Stimulated activated CD4-positive, alpha-beta T cell treated with anti-CD3 and anti-CD28 coated beads, Interleukin-1b, Interleukin-23, amount 100 ng/mL, for 24 hours (primary cell): ENCODE measurements around the gene PRM3.

Source experiments
- DNase-seq, 4 experiments: peaks; one replicate each; pipeline ENCODE4 v3.0.0-alpha.2; 2020; ENCODE audit warnings: low read depth in 4 of 4, low spot score in 1 of 4

Gene PRM3

DNA sequence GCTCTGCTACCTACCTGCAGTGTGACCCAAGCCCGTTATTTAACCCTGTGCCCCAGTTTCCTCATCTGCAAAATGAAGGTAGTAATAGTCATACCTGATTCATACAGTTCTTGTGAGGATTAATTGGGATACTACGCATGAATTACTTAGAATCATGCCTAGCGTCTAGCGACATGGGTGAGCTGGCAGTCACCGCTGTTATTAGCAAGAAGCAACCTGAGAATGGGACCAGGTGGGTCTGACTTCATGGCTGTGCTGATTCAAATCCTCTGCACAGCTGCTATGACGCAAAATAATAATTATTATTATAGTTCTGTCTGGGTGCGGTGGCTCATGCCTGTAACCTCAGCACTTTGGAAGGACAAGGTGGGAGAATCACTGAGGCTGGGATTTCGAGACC is 25.3 kb downstream of the PRM3 start:
- DNase-seq: no peak

DNA sequence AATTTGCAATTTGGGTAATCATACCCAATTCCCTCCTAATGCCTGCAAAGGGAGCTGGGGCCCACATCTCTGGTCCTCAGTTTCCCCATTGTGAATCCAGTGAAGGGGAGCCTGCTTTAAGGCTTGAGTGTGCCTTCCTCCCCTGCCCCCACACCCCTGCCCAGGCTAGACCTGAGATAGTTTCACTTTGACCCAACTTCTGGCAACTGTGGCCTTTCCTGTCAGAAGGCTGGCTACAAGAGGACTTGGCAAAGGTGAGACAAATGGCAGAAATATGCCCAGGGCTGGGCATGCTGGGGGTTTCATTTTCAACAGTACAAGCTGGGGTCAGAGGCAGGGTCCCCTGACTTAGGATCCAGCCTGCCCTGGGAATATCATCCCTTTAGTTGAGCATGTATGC is 27.4 kb downstream of the PRM3 start:
- no peak for DNase-seq

DNA sequence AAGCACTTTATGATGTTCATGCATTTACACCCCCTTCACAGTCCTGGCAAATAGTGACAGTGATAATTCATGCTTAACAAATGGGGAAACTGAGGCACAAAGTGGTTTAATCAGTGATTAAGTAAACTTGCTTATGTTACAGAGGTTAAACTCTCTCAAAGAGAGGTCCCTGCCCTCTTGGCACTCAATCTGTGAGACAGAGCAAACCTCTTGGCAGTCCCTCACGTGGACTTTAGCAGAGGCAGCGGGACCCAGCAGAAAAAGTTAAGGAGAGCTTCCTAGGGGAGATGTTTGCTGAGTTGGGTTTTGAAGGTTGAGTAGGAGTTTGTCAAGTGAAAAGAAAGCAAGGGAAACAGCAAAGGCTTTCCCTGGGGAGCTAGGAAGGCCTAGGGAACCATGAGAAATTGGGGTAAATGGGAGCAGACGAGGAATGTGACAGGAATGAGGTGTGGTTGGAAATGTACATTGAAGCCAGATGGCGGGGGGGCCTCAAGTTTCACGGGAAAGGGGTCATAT is 28.1 kb downstream of the PRM3 start:
- no peak for DNase-seq

DNA sequence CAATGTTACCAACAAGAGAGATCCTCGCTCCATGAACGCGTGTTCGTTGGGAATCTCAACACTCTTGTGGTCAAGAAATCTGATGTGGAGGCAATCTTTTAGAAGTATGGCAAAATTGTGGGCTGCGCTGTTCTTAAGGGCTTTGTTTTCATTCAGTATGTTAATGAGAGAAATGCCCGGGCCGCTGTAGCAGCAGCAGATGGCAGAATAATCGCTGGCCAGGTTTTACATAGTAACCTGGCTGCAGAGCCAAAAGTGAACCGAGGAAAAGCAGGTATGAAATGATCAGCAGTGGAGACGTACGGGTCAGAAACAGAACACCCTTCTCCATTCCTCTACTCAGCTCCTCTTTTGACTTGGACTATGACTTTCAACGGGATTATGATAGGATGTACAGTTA is 30.8 kb downstream of the PRM3 start:
- no peak for DNase-seq

DNA sequence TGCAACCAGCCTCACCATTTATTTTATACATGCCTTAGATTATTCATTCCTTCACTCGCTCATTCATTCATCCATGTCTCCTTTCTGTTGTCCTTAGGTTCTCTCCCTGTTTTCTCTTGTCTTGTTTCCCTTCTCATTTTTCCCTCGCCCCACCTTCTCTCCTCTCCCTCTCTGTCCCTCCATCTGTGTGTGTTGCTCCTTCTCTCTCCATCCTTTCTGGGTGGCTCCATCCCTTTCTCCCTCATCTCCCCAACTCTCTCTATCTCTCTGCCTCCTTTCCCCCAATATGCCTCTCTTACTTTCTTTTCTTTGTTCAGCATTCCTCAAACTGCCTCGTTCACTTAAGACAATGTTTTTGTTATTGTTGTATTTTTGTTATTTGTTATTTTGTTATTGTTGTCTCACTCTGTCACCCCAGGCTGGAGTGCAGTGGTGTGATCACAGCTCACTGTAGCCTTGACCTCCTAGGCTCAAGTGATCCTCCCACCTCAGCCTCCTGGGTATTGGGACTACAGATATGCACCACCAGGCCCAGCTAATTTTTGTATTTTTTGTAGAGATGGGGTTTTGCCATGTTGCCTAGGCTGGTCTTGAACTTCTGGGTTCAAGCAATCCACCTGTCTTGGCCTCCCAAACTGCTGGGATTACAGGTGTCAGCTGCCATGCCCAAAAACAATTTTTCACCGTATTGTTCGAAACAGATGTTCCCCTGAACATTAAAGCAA is 31.8 kb downstream of the PRM3 start:
- no peak for DNase-seq

DNA sequence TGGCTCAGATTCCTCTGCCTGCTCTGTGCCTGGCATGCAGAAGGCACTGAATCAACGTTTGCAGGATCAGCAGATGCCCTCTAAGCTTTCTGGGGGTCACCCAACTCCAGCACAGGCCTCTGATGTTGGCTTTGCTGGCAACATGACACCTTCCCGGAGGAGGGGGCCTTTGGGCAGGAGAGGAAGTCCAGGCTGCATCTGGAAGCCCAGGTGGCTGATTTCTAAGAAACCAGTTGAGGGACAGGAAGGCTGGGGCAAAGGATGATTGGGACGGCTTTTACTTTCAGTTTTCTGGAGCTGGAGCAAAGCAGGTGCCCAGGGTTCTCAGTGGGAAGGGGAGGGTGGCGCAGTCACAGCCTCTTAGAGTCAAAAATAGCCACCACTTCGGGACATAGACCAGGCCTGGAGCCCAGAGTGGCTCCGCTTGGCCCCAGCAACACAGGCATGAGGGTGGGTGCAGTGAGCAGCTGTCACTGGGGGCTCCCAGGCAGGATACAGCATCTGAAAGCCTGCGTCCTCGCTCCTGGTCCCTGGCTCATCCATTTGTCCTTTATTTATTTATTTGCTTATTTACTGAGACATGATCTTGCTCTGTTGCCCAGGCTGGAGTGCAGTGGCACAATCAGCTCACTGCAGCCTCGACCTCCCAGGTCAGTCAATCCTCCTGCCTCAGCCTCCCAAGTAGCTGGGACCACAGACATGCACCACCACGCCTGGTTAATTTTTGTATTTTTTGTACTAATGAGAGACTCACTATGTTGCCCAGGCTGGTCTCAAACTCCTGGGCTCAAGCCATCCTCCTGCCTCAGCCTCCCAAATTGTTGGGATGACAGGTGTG is 32.6 kb downstream of the PRM3 start:
- no peak for DNase-seq

DNA sequence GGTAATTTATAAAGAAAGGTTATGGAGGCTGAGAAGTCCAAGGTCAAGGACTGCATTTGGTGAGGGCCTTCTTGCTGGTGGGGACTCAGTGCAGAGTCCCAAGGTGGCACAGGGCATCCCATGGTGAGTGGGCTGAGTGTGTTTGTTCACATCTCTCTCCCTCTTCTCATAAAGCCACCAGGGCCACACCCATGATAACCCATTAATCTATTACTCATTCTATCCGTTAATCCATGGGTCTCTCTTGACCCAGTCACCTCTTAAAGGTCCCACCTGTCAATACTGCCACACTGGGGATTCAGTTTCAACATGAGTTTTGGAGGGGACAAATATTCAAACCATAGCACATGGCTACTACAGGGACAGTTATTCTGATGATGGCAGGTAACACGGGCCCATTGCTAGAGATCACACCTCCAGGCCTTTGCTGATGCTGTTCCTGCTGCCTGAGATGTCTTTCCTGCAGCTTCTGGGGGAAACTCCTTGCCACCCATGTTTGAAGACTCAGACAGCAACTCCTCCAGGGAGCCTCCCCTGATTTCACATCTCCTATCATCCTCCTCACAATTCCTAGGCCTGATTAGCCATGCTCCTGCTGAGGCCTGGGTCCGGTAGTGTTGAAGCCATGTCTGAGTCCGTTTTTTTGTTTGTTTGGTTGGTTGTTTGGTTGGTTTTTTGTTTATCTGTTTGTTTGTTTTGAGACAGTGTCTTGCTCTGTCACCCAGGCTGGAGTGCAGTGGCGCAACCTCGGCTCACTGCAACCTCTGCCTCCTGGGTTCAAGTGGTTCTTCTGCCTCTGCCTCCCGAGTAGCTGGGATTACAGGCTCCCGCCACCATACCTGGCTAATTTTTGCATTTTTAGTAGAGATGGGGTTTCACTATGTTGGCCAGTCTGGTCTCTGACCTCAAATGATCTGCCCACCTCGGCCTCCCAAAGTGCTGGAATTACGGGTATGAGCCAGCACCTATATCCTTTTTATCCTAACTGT is 33.5 kb downstream of the PRM3 start:
- DNase-seq: no peak

DNA sequence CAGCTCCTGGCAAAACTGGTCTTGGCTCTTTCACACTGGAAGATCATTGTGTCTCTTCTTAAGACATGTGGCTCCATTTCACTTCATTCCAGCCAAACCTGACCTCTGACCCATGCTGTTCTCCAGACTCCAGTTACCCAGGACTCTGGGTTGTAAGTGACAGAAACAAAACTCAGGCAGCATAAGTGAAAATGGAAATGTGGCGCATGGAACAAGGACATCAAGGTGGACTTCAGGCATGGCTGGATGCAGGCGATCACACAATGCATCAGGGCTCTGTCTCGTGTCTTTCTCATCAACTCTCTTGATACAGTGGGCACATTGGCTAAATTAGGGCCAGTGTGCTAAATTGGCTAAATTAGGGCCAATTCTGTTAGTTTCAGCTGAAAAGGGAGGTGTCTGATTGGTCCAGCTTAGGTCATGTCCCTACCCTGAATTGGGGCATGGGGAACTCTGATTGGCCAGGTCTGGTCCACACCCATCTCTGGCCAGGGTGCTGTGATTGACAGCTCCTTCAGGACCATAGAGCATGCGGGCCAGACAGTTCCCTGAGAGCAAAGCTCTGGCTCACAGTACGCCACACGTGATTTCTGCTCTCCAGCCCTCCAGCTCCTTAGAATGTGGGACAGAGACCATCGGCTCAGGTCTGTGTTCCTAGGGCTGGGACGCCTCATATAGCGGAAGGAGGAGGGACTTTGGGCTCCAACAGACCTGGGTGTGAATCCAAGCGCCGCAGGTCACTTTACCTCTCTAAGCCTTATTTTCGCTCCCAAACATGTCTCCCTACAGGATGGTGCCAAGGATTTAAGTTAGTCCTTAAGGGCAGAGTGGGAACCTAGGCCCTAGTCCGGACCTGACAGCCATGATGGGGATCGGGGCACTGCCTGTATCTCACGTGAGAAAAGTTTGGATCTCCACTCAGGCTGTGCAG is 34.9 kb downstream of the PRM3 start:
- no peak for DNase-seq

DNA sequence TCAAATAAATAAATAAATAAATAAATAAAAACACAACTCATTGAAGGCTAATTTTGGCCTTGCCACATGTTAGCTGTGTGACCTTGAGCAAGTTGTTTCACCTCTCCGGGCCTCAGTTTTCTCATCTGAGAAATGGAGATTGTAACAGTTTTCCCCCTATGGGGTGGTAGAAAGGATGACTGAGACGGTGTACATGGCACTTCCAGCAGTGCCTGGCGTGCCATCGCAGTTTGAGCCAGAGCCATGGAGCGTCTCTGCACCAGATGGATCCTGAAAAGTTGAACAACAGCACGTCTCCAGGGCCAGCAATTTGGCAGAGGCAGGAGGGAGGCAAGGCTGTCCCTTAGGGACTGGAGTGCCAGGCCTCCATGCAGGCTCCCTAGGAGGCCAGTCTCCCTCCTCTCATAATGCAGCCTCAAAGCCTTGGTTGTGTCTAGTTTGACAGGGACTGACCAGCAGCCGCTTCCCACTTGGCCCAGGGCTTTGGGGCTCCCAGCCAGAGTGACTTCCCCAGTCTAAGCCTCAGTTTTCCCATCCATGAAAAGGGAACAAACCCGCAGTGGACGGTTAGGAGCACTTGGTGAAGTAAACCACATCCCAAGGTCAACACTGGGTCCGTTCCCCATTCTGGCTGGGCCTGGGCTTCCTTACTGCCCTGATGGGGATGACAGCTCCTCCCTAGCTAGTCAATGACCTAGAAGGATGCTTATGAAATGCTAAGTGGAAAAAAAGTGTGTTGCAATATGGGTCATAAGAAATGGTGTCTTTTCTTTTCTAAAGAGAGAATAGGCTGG is 36.8 kb downstream of the PRM3 start:
- DNase-seq: no peak

DNA sequence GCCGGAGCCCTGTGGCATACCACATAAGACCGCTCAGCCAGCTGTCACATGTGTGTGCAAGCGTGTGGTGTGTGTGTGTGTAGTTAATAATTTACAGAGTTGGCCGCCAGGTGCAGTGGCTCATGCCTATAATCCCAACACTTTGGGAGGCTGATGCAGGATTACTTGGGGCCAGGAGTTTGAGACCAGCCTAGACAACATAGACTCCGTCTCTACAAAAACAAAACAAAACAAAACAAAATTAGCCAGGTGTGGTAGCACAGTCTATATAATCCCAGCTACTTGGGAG is 37.8 kb downstream of the PRM3 start:
- no peak for DNase-seq

DNA sequence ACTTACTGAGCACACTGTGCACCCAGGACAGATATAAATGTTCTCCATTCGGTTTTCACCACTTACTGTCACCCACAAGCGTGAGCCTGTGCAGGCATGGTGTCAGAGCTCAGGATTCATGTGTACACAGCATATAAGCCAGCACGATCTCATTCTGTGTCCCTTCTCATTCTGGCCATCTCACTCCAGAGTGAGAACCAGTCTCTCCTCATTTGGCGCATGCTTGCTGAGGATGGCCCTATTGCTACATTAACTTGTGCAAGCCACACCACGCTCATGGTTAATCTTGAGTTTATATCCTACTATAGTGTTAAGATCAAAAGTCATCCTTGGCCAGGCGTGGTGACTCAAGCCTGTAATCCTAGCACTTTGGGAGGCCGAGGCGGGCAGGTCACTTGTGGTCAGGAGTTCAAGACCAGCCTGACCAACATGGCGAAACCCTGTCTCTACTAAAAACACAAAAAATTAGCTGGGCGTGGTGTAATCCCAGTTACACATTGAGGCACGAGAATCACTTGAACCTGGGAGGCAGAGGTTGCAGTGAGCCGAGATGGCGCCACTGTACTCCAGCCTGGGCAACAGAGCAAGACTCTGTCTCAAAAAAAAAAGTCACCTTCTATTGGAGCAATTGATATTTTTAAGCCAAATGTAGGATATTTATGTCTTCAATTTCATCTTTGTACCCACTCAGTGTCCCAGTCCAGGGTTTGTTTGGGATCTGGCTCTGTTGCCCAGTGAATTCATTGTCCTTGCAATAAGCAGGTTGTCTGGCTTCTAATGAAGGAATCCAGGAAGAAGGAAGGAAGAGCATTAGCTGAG is 38.3 kb downstream of the PRM3 start:
- no peak for DNase-seq

DNA sequence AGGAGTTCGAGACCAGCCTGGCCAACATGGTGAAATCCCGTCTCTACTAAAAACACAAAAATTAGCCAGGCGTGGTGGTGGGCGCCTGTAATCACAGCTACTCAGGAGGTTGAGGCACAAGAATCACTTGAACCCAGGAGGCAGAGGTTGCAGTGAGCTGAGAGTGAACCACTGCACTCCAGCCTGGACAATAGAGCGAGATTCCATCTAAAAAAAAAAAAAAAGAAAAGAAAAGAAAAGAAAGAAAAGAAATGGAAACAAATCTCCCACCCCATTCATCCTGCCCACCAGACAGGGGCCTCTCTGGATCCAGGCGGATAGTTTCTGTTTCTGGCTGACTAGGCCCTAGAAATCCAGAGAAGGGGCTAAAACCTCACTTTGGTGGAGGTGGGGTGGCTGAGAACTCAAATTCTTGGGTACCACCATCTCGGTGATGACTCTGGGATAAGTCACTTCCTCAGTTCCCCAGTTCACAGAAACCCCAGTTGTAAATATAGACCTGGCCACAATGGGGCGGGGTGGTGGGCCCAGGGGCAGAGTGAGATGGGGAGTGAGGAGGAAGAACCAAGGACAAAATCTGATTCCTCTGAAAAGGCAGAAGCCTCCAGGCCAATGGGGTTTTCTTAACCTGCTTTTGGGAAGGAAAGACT is 39.6 kb downstream of the PRM3 start:
- peak in 2 of 4 experiments; percentile 67 to 84 for DNase-seq

DNA sequence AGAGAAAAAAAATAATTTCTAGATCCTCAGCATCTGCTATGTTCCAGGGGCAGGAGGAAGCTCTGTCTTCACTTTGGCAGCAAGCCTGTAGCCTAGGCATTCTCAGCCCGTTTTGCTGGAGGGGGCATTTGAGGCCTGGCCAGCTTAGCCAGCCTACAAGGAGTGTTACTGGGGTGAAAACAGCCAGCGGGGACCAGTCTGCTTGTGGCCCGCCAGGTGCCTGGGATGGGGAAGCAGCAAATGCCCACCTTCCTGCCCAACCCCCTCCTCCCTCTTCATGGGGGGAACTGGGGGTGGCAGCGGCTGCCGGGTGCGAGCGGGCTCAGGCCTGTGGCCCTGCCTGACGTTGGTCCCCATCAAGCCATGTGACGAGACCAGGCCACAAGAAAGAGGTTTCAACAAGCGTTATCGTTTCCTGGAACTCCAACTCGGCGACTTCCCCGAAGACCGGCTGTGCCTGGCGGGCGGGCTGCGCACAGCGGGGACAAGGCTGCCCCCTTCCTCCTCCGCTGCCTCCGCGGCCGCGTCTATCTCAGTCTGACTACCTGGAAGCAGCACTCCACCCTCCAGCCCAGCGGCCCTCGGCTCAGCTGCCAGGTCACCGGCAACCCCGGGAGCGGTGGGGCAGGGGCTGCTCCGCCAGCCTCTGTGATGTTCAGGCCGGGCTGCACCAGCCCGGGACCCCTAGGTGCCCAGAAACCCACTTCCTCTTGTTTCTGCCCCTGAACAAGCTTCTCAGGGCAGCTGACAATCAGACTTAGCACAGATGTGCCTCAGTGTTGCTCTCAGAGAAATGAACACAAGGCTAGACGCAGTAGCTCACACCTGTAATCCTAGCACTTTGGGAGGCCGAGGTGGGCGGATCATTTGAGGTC is 40.3 kb downstream of the PRM3 start:
- DNase-seq: peak in 3 of 4 experiments; percentile 63 to 86 (median 82)

DNA sequence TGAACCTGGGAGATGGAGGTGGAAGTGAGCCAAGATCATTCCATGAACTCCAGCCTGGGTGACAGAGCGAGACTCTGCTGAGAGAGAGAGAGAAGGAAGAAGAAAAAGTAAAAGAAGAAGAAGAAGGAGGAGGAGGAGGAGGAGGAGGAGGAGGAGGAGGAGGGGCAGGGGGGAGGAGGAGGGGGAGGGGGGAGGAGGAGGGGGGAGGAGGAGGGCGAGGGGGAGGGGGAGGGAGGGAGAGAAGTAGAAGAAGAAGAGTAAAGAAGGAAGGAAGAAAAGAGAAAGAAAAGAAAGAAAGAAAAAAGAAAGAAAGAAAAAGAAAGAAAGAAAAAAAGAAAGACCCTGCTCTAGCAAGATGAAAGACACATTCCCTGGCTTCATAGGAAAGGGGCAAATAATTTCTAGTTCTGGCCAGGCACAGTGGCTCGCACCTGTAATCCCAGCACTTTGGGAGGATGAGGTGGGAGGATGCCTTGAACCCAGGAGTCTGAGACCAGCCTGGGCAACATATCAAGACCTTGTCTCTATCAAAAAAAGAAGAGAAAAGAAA is 41.1 kb downstream of the PRM3 start:
- DNase-seq: no peak

DNA sequence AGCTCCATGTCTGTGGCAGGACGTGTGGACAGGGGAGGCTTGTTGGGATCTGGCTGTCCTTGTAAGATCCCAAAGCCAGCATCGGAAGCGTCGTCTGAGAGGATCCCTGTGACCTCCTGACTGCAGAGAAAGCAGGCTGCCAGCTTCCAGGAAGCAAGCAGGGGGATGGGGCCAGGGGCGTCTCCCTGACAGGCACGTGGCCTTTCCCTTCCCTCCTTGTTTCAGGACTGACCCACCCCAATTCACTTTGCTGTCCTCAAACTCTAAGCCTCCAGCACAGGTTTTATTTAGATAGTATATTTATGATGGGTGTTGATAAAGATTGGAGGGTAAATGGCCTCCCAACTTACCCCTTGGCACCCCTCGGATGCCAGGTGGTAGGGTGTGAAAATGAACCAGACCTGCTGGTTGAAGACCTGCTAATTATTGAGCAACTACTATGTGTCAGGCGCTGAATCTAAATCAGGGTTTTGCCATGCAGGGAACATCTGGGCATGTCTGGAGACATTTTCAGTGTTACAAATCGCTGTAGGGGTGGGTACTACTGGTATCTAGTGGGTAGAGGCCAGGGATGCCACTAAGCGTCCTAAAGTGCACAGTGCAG is 42.0 kb downstream of the PRM3 start:
- no peak for DNase-seq

DNA sequence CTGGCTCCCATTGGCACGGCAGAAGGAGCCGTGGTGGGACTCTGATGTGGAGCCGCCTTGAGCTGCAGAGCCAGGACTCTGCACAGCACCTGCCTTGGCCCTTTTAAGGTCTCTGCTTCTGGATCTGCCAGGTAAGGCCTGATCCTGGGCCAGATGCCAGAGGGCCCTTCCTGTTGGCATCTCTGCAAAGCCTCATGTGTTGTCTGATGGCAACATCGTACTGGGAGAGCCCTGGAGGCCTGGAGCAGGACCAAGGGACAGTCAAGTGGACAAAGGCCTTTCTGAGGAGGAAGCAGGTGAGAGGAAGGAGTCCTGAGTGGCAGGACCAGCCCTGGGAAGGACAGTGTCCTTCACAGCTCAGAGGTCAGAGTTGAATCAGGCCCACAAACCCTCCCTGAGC is 43.5 kb downstream of the PRM3 start:
- no peak for DNase-seq
